ENCODE results near the gene DNAH1.

- no peak for TF ChIP-seq EP300 (IDR thresholded peaks at IDR 0.05)
- TF ChIP-seq, protein P1, sequence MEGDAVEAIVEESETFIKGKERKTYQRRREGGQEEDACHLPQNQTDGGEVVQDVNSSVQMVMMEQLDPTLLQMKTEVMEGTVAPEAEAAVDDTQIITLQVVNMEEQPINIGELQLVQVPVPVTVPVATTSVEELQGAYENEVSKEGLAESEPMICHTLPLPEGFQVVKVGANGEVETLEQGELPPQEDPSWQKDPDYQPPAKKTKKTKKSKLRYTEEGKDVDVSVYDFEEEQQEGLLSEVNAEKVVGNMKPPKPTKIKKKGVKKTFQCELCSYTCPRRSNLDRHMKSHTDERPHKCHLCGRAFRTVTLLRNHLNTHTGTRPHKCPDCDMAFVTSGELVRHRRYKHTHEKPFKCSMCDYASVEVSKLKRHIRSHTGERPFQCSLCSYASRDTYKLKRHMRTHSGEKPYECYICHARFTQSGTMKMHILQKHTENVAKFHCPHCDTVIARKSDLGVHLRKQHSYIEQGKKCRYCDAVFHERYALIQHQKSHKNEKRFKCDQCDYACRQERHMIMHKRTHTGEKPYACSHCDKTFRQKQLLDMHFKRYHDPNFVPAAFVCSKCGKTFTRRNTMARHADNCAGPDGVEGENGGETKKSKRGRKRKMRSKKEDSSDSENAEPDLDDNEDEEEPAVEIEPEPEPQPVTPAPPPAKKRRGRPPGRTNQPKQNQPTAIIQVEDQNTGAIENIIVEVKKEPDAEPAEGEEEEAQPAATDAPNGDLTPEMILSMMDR (IDR thresholded peaks at IDR 0.05) = peak in 2 of 4 experiments; percentile 10 to 12
- no peak for TF ChIP-seq POLR2AphosphoS5 (IDR thresholded peaks at IDR 0.05)
These were observed 16.1 kb upstream of the DNAH1 start for GRCh38 chr3:52299879-52300611.

Measured in gastroesophageal sphincter (tissue), 3 donors.